ENCODE measurements around the gene MYO1H.

Gene MYO1H

DNA sequence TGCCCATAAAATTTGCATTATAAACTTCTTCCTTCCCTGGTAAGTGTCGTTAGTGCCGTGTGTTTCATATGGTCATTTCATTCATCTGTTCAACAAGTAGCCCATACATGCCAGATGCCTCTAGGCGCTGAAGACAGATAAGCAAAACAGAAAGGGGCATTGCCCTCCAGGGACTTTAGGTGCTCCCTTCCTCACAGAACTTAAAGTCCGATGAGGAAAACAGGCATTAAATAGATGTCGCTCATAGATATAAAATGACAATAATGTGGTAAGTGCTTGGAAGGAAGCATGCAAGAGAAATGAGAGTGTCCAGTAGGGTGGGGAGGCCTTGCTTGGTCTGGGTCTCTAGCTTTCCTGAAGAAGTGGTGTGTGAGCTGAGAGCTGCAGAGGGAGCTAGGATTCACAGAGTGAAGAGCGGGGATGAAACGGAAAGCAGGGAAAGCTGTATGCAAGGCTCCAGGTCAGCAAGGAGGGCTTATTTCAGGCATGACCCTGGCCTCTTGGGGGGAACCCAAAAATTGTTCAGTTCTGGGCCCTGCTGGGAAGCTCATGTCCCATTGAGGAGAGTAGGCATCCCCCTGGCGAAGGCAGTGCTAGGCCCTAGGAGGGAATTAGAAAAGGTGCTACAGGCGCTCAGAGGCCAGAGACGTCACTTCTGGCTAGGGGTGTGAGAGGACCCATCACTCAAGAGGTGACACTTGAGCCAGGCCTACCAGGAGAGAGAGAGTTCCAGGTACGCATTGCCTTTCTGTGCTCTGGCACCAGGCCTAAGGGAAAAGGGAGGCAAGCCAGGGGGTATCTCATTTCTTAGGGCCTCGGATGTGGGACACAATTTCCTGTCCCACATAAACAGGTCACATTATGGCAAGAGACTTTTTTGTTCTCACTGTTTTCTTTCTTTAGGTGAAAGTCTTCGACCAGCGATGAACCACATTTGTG lies 141.6 kb downstream of the MYO1H start:
- H3K36me3 ChIP-seq (ENCODE audit: insufficient read depth, low read length), result peaks cover 83% of the 10 kb centered on the region
- no peak overlapping the region for H3K9ac ChIP-seq (ENCODE audit: low read depth, low read length)
- H3K4me2 ChIP-seq (ENCODE audit: low read length), result no peak overlapping the region
- no peaks in the 10 kb centered on the region for H3K27me3 ChIP-seq (ENCODE audit: control insufficient read depth, insufficient read depth, low read length)
- no peak overlapping the region for H3K4me3 ChIP-seq (ENCODE audit: low read length)
- no peaks in the 10 kb centered on the region for H3K9me3 ChIP-seq (replicated peaks; ENCODE audit: low read length)
- H3K4me1 ChIP-seq (ENCODE audit: control insufficient read depth, insufficient read depth, low read length), result no peaks in the 10 kb centered on the region

DNA sequence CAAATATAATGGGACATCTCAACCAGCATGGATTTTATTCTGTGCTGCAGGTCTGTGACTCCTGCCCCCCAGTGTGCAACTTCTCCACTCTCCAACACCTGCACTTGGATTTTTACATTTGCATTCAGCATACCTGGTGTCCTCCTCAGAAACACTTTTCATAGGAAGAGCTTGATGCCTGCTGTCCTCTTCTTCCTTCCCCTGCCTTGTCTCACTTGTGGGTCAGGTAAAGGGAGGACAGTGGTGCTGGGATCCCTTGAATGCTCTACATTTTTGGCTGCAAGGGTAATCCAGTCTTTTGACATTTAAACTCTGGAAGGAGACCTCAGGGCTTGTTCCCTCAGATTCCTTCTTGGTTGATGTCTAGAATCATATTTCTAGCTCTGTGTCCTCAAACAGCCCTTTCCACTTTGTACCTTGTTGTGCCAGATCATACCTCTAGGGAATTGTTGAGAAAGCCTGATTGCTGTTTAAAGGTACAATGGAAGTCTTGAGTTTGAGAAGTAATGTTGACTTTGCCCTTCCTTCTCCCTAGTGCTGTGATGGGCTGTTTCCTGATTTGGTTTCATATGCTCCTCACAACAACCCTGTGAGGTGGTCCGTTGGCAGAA lies 142.4 kb downstream of the MYO1H start:
- peaks cover 82% of the 10 kb centered on the region for H3K36me3 ChIP-seq (ENCODE audit: insufficient read depth, low read length)

GRCh38 chr12:109491671-109492070 lies 144.0 kb downstream of the MYO1H start:
- Histone ChIP-seq H3K9me3 (replicated peaks; ENCODE audit: low read length) (no peaks in the 10 kb centered on the region), H3K9ac (ENCODE audit: low read depth, low read length) (no peak overlapping the region), H3K4me3 (ENCODE audit: low read length) (no peak overlapping the region)

More for the DNA sequence above, 142.4 kb downstream of the MYO1H start:
- Histone ChIP-seq H3K9ac (ENCODE audit: low read depth, low read length) (no peak overlapping the region), H3K4me3 (ENCODE audit: low read length) (no peak overlapping the region), H3K27me3 (ENCODE audit: control insufficient read depth, insufficient read depth, low read length) (no peaks in the 10 kb centered on the region), H3K4me1 (ENCODE audit: control insufficient read depth, insufficient read depth, low read length) (no peaks in the 10 kb centered on the region), H3K9me3 (replicated peaks; ENCODE audit: low read length) (no peaks in the 10 kb centered on the region), H3K4me2 (ENCODE audit: low read length) (no peak overlapping the region)

GRCh38 chr12:109492371-109492770 lies 144.7 kb downstream of the MYO1H start:
- H3K9ac ChIP-seq (ENCODE audit: low read depth, low read length), result no peak overlapping the region
- H3K27me3 ChIP-seq (ENCODE audit: control insufficient read depth, insufficient read depth, low read length), result no peaks in the 10 kb centered on the region
- H3K4me2 ChIP-seq (ENCODE audit: low read length), result no peak overlapping the region
- H3K4me3 ChIP-seq (ENCODE audit: low read length), result no peak overlapping the region
- peaks cover 67% of the 10 kb centered on the region for H3K36me3 ChIP-seq (ENCODE audit: insufficient read depth, low read length)
- no peaks in the 10 kb centered on the region for H3K4me1 ChIP-seq (ENCODE audit: control insufficient read depth, insufficient read depth, low read length)
- no peaks in the 10 kb centered on the region for H3K9me3 ChIP-seq (replicated peaks; ENCODE audit: low read length)

More at GRCh38 chr12:109491671-109492070, 144.0 kb downstream of the MYO1H start:
- no peak overlapping the region for H3K4me2 ChIP-seq (ENCODE audit: low read length)
- H3K27me3 ChIP-seq (ENCODE audit: control insufficient read depth, insufficient read depth, low read length), result no peaks in the 10 kb centered on the region
- no peaks in the 10 kb centered on the region for H3K4me1 ChIP-seq (ENCODE audit: control insufficient read depth, insufficient read depth, low read length)
- H3K36me3 ChIP-seq (ENCODE audit: insufficient read depth, low read length), result peaks cover 69% of the 10 kb centered on the region

DNA sequence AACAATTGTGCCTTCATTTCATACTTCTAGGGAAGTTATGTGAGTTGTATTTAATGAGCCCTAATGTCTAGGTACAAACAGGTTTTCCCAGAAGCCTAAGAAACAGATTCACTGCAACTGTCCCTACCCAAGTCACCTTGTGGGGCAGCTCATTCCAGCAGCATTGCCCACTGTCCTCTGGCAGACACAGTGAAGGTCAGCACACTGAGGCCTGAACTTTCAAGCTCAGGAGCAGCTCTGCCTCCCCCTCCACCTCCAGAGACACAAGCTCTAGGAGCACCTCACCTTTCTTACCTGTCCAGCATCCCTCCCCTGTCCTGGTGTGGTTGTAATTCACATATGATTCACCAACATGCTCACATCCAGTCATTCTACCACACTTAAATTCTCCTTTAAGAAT lies 145.4 kb downstream of the MYO1H start:
- Histone ChIP-seq H3K27me3 (ENCODE audit: control insufficient read depth, insufficient read depth, low read length) (no peaks in the 10 kb centered on the region), H3K4me3 (ENCODE audit: low read length) (no peak overlapping the region), H3K4me2 (ENCODE audit: low read length) (no peak overlapping the region), H3K4me1 (ENCODE audit: control insufficient read depth, insufficient read depth, low read length) (no peaks in the 10 kb centered on the region), H3K9ac (ENCODE audit: low read depth, low read length) (no peak overlapping the region), H3K9me3 (replicated peaks; ENCODE audit: low read length) (no peaks in the 10 kb centered on the region), H3K36me3 (ENCODE audit: insufficient read depth, low read length) (peaks cover 67% of the 10 kb centered on the region)

DNA sequence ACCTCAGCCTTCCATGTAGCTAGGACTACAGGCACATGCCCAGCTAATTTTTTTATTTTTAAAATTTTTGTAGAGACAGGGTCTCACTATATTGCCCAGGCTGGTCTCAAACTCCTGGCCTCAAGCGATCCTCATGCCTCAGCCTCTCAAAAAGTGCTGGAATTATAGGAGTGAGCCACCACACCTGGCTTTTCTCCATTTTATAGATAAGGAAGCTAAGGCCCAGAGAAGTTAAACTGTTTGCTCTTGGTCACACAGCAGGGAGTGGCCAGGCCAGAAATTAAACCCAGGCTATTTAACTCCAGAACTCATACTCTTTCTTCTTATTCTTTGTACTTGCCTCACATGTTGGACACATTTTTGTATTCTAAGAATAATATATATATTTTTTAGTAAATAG lies 146.2 kb downstream of the MYO1H start:
- H3K4me1 ChIP-seq (ENCODE audit: control insufficient read depth, insufficient read depth, low read length), result no peaks in the 10 kb centered on the region
- peaks cover 67% of the 10 kb centered on the region for H3K36me3 ChIP-seq (ENCODE audit: insufficient read depth, low read length)
- H3K4me2 ChIP-seq (ENCODE audit: low read length), result no peak overlapping the region
- H3K4me3 ChIP-seq (ENCODE audit: low read length), result no peak overlapping the region
- H3K9ac ChIP-seq (ENCODE audit: low read depth, low read length), result no peak overlapping the region
- H3K27me3 ChIP-seq (ENCODE audit: control insufficient read depth, insufficient read depth, low read length), result no peaks in the 10 kb centered on the region
- H3K9me3 ChIP-seq (replicated peaks; ENCODE audit: low read length), result no peaks in the 10 kb centered on the region

- no peaks in the 10 kb centered on the region for H3K27me3 ChIP-seq (ENCODE audit: control insufficient read depth, insufficient read depth, low read length)
These were observed 146.7 kb downstream of the MYO1H start for GRCh38 chr12:109494348-109494881.

GRCh38 chr12:109495012-109495411 lies 147.3 kb downstream of the MYO1H start:
- Histone ChIP-seq H3K9me3 (replicated peaks; ENCODE audit: low read length) (no peaks in the 10 kb centered on the region), H3K4me1 (ENCODE audit: control insufficient read depth, insufficient read depth, low read length) (no peaks in the 10 kb centered on the region), H3K9ac (ENCODE audit: low read depth, low read length) (no peak overlapping the region), H3K27me3 (ENCODE audit: control insufficient read depth, insufficient read depth, low read length) (no peaks in the 10 kb centered on the region), H3K36me3 (ENCODE audit: insufficient read depth, low read length) (peaks cover 66% of the 10 kb centered on the region), H3K4me2 (ENCODE audit: low read length) (no peak overlapping the region), H3K4me3 (ENCODE audit: low read length) (no peak overlapping the region)

More at GRCh38 chr12:109494348-109494881, 146.7 kb downstream of the MYO1H start:
- no peak overlapping the region for H3K4me3 ChIP-seq (ENCODE audit: low read length)
- no peak overlapping the region for H3K4me2 ChIP-seq (ENCODE audit: low read length)
- H3K9me3 ChIP-seq (replicated peaks; ENCODE audit: low read length), result no peaks in the 10 kb centered on the region
- H3K9ac ChIP-seq (ENCODE audit: low read depth, low read length), result no peak overlapping the region
- H3K36me3 ChIP-seq (ENCODE audit: insufficient read depth, low read length), result peaks cover 66% of the 10 kb centered on the region
- no peaks in the 10 kb centered on the region for H3K4me1 ChIP-seq (ENCODE audit: control insufficient read depth, insufficient read depth, low read length)

DNA sequence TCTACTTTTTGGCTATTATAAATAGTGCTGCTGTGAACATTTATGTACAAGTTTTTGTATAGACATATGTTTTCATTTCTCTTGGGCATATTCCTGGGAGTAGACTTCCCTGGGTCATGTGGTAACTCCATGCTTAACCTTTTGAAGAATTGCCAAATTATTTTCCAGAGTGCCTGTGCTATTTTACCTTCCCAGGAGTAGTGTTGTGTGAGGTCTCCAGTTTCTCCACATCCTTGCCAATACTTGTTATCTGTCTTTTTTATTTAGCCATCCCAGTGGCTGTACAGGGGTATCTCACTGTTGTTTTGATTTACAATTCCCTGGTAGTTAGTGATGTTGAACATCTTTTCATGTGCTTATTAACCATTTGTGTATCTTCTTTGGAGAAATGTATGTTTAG lies 148.6 kb downstream of the MYO1H start:
- Histone ChIP-seq H3K9ac (ENCODE audit: low read depth, low read length) (no peak overlapping the region), H3K4me2 (ENCODE audit: low read length) (no peak overlapping the region), H3K4me1 (ENCODE audit: control insufficient read depth, insufficient read depth, low read length) (no peaks in the 10 kb centered on the region), H3K27me3 (ENCODE audit: control insufficient read depth, insufficient read depth, low read length) (no peaks in the 10 kb centered on the region), H3K4me3 (ENCODE audit: low read length) (no peak overlapping the region), H3K9me3 (replicated peaks; ENCODE audit: low read length) (no peaks in the 10 kb centered on the region), H3K36me3 (ENCODE audit: insufficient read depth, low read length) (peaks cover 67% of the 10 kb centered on the region)

DNA sequence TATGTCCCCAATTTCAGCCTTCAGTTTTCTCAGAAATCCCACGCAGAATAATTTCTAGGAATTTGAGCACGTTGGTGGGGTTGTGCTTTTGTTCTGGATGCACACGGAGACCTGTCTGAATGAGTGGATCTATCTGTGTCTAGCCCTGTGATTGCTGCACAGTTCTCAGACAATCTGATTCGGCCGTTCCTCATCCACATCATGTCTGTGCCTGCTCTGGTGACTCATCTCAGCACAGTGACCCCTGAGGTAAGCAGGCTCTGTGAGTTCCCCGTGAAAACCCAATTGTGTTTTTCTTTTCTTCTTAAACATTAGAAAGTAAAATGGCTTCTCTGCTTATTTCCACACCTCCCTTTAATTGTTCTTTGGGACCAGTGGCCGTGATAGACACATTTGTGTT lies 150.0 kb downstream of the MYO1H start:
- Histone ChIP-seq H3K9ac (ENCODE audit: low read depth, low read length) (no peak overlapping the region), H3K4me3 (ENCODE audit: low read length) (no peak overlapping the region), H3K4me2 (ENCODE audit: low read length) (no peak overlapping the region), H3K4me1 (ENCODE audit: control insufficient read depth, insufficient read depth, low read length) (no peaks in the 10 kb centered on the region), H3K27me3 (ENCODE audit: control insufficient read depth, insufficient read depth, low read length) (no peaks in the 10 kb centered on the region), H3K36me3 (ENCODE audit: insufficient read depth, low read length) (peaks cover 67% of the 10 kb centered on the region), H3K9me3 (replicated peaks; ENCODE audit: low read length) (no peaks in the 10 kb centered on the region)
